B cell (primary cell): ENCODE measurements around the gene MRRF. TPM values are rescaled to one million over a fixed set of nuclear protein-coding genes. Genes with fewer than 3 reads are reported as not detected.
A peak's percentile ranks its signal among the peaks of the same experiment; 100 is the strongest.

Experiments
- ATAC-seq: fragments of 200-7000 bp; cut with Tn5 transposase; one replicate; pipeline ENCODE4 v1.10.0; 2021; ENCODE audit warnings: low read depth, mild to moderate bottlenecking, moderate number of reproducible peaks, moderate library complexity
- CTCF ChIA-PET: fragments of 350-600 bp; sonication (Branson Sonifier 250); formaldehyde crosslinking; loops from one replicate; lab custom pipeline; 2021; ENCODE audit warnings: antibody characterized with exemption, inconsistent platforms; lab: Charles Lee
- POLR2A ChIA-PET: fragments of 350-600 bp; sonication (Branson Sonifier 250); formaldehyde crosslinking; loops from one replicate; lab custom pipeline; 2021; ENCODE audit warnings: antibody characterized with exemption; lab: Charles Lee
- DNase-seq: peaks from one replicate; pipeline ENCODE4 v3.0.0; 2013
- H2AFZ ChIP-seq: 2 replicates; pipeline ENCODE4 v1.6.1; 2012; ENCODE audit warnings: mild to moderate bottlenecking, low read depth, low read length; ENCODE audit not compliant: insufficient read depth, poor library complexity, severe bottlenecking
- H3K27ac ChIP-seq, 2 donors: 1 replicate in 1 of 2; 2 replicates in 1 of 2; pipeline ENCODE4 v1.5.1; 2012 to 2013; ENCODE audit warnings: low read length in 2 of 2, mild to moderate bottlenecking in 2 of 2, moderate library complexity in 1 of 2
- H3K27me3 ChIP-seq, 4 experiments: fragments of 200-600 bp in 1 of 4; sonication (generic) in 1 of 4; replicated peaks in 1 of 4; 1 replicate in 2 of 4; 2 replicates in 2 of 4; pipeline versions ENCODE4 v1.6.1 to v1.7.0; 2013 to 2016; ENCODE audit warnings: low read length in 3 of 4, mild to moderate bottlenecking in 2 of 4, mixed read lengths in 1 of 4, moderate library complexity in 1 of 4; ENCODE audit not compliant: insufficient read depth in 4 of 4, control insufficient read depth in 3 of 4; ENCODE audit errors: control extremely low read depth in 1 of 4
- H3K36me3 ChIP-seq, 2 experiments: replicated peaks in 1 of 2; 1 replicate in 1 of 2; 2 replicates in 1 of 2; pipeline versions ENCODE4 v1.6.1 to v1.7.1; 2013; ENCODE audit warnings: low read length in 1 of 2; ENCODE audit not compliant: insufficient read depth in 2 of 2, control insufficient read depth in 1 of 2; ENCODE audit errors: control extremely low read depth in 1 of 2, extremely low read depth in 1 of 2
- H3K4me1 ChIP-seq, 2 donors: fragments of 200-600 bp in 1 of 2; sonication (generic) in 1 of 2; 1 replicate in 1 of 2; 2 replicates in 1 of 2; pipeline versions ENCODE4 v1.5.1 to v1.6.1; 2013 to 2017; ENCODE audit warnings: low read length in 2 of 2; ENCODE audit not compliant: control insufficient read depth in 2 of 2, insufficient read depth in 2 of 2
- H3K4me2 ChIP-seq: replicated peaks from 2 replicates; pipeline ENCODE3; 2012; ENCODE audit warnings: mild to moderate bottlenecking, low read depth, low read length; ENCODE audit not compliant: poor library complexity, severe bottlenecking
- H3K4me3 ChIP-seq, 5 experiments: fragments of 200-600 bp in 1 of 5; sonication (generic) in 1 of 5; 1 replicate in 3 of 5; 2 replicates in 2 of 5; pipeline versions ENCODE4 v1.5.1 to v1.7.0; 2011 to 2016; ENCODE audit warnings: low read length in 4 of 5, mild to moderate bottlenecking in 4 of 5, low read depth in 2 of 5, control low read depth in 1 of 5, moderate library complexity in 1 of 5; ENCODE audit not compliant: insufficient read depth in 1 of 5; ENCODE audit errors: control extremely low read depth in 1 of 5, extremely low read depth in 1 of 5
- H3K79me2 ChIP-seq: fragments of 200-600 bp; sonication (generic); one replicate; pipeline ENCODE4 v1.6.0; 2016; ENCODE audit warnings: low read length; ENCODE audit not compliant: control insufficient read depth, insufficient read depth
- H3K9ac ChIP-seq: fragments of 200-600 bp; sonication (generic); 2 replicates; pipeline ENCODE4 v1.6.1; 2017; ENCODE audit warnings: mild to moderate bottlenecking, low read length, moderate library complexity
- H3K9me3 ChIP-seq, 3 donors: one replicate each; pipeline versions ENCODE4 v1.6.1 to v1.7.1; 2013; ENCODE audit warnings: low read length in 2 of 3; ENCODE audit not compliant: control insufficient read depth in 2 of 3, insufficient read depth in 1 of 3; ENCODE audit errors: control extremely low read depth in 1 of 3
- H4K20me1 ChIP-seq: 2 replicates; pipeline ENCODE4 v1.6.0; 2012; ENCODE audit warnings: mild to moderate bottlenecking, low read length; ENCODE audit not compliant: insufficient read depth, control insufficient read depth, poor library complexity, severe bottlenecking
- H3K27ac Mint-ChIP-seq: one replicate; pipeline ENCODE4 v1.8.0; 2021; ENCODE audit warnings: mixed read lengths
- H3K27me3 Mint-ChIP-seq: one replicate; pipeline ENCODE4 v1.8.0; 2021; ENCODE audit warnings: mixed read lengths
- H3K4me1 Mint-ChIP-seq: one replicate; pipeline ENCODE4 v1.8.0; 2021; ENCODE audit warnings: mixed read lengths
- H3K4me3 Mint-ChIP-seq: one replicate; pipeline ENCODE4 v1.8.0; 2021; ENCODE audit warnings: mixed read lengths
- H3K9me3 Mint-ChIP-seq: one replicate; pipeline ENCODE4 v1.8.0; 2022; ENCODE audit warnings: mixed read lengths; ENCODE audit not compliant: insufficient read depth
- EZH2 ChIP-seq: IDR thresholded peaks from 2 replicates; pipeline ENCODE4 v1.6.1; 2012; ENCODE audit warnings: borderline replicate concordance, low read depth, mild to moderate bottlenecking, moderate library complexity, low read length; ENCODE audit not compliant: insufficient read depth, poor library complexity, severe bottlenecking
- WGBS: methylation state at CpG from one replicate; pipeline ENCODE4 v1.1.5; 2013; ENCODE audit warnings: missing lambda C conversion rate; ENCODE audit not compliant: insufficient coverage; 5-methylcytosine and 5-hydroxymethylcytosine counted together
- intact Hi-C: fragments of 100-400 bp; cut with micrococcal nuclease; formaldehyde crosslinking; loops from one replicate; pipeline ENCODE4 v1.10.0; 2022
- polyA plus RNA-seq: library from polyadenylated mRNA; depleted of rRNA; stranded (reverse); fragments of >200 nt; gene quantifications from 2 replicates; pipeline ENCODE4 v1.2.3, GENCODE V29; 2012
- total RNA-seq, 2 donors: library from RNA; stranded (reverse); fragments of 120-200 nt in 1 of 2; gene quantifications; 1 replicate in 1 of 2; 2 replicates in 1 of 2; pipeline versions ENCODE4 v1.2.3 to v1.2.4, GENCODE V29; 2013 to 2022
- TF ChIP-seq, protein P1 (sequence below): fragments of 200-600 bp; IDR thresholded peaks from one replicate; pipeline ENCODE4 v1.8.0; 2022; ENCODE audit warnings: antibody characterized with exemption, mild to moderate bottlenecking

Gene MRRF
- total and polyA plus RNA-seq, 2 donors (not counting 1 experiment from before 2014, with no cell fraction given): 38.6 to 44.9 TPM

DNA sequence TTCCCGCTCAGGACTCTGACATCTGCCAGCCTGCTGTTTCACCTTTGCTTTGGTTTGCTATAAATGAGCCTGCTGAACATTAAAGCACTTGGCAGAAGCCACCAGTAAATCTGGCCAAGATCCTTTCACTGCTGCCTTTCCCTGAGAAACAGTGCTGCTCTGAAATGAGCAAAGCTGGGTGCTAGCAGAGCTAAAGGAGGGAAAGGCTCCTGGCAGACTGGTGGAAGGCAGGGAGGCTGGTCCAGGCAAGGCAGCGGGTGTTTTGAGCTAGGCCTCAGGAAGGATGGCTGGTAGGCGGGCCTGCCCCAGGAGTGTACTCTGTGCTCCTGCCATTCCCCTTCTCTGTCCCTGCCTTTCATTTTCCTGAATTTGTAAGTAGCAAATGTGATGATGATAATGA lies 53.6 kb downstream of the MRRF start:
- no peak for ATAC-seq
- H3K4me3 ChIP-seq: no peak overlapping the region
- no peak for DNase-seq
- H3K79me2 ChIP-seq: no peaks in the 10 kb centered on the region
- ChIA-PET CTCF (interaction anchor here (1.3 kb wide), 1 partner anchor 220 kb away, joined by 3 read pairs; no protein-coding TSS in a partner anchor), POLR2A (no interaction called here)
- Mint-ChIP-seq H3K9me3 (no peaks in the 10 kb centered on the region), H3K4me1 (peaks cover 12% of the 10 kb centered on the region), H3K4me3 (no peak overlapping the region), H3K27me3 (no peaks in the 10 kb centered on the region), H3K27ac (peak overlapping the region; percentile 15)
- H2AFZ ChIP-seq: no peak overlapping the region
- H4K20me1 ChIP-seq: no peaks in the 10 kb centered on the region
- 100% methylated on average over 2 of the region's 3 CpGs for WGBS
- H3K9me3 ChIP-seq: peaks cover 0 to 3% (median 0%) of the 10 kb centered on the region in 3 donors
- H3K27ac ChIP-seq: no peak overlapping the region
- TF ChIP-seq, protein P1, sequence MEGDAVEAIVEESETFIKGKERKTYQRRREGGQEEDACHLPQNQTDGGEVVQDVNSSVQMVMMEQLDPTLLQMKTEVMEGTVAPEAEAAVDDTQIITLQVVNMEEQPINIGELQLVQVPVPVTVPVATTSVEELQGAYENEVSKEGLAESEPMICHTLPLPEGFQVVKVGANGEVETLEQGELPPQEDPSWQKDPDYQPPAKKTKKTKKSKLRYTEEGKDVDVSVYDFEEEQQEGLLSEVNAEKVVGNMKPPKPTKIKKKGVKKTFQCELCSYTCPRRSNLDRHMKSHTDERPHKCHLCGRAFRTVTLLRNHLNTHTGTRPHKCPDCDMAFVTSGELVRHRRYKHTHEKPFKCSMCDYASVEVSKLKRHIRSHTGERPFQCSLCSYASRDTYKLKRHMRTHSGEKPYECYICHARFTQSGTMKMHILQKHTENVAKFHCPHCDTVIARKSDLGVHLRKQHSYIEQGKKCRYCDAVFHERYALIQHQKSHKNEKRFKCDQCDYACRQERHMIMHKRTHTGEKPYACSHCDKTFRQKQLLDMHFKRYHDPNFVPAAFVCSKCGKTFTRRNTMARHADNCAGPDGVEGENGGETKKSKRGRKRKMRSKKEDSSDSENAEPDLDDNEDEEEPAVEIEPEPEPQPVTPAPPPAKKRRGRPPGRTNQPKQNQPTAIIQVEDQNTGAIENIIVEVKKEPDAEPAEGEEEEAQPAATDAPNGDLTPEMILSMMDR: no peak
- TF ChIP-seq EZH2: no peak
- H3K27me3 ChIP-seq: no peaks in the 10 kb centered on the region
- H3K4me2 ChIP-seq: no peak overlapping the region
- peaks cover 8 to 42% of the 10 kb centered on the region in 2 experiments for H3K36me3 ChIP-seq
- peaks cover 8 to 12% of the 10 kb centered on the region in 2 donors for H3K4me1 ChIP-seq
- intact Hi-C loops: no loop called here
- no peak overlapping the region for H3K9ac ChIP-seq

DNA sequence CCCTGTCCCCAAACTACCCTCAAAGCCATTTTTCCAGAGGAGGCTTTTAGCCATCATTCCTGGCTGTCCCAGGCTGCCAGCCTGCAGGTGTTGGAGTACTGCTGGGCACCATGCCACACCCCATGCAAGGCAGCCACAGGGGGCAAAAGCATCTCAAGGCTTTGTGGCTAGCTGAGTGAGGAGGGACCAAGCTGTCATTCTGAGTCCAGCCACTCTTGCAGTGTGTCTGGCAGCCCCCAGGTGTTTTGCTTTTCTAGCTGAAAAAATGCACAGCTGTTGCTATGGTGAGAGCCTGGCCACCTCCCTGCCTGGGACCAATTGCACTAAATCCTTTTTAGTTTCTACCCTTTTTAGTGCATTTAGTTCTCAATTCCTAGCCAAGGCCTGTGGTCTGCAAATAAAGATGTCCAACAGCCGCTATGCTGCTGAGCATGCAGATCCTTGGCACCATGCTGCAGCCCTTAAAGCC lies 55.8 kb downstream of the MRRF start:
- no peak overlapping the region for H3K4me3 Mint-ChIP-seq
- WGBS: 100% methylated on average over 1 of the region's 1 CpG
- H3K4me1 Mint-ChIP-seq: peaks cover 12% of the 10 kb centered on the region
- Histone ChIP-seq H3K27me3 (no peaks in the 10 kb centered on the region), H3K4me3 (no peak overlapping the region), H3K27ac (no peak overlapping the region), H4K20me1 (no peaks in the 10 kb centered on the region), H3K79me2 (no peaks in the 10 kb centered on the region), H2AFZ (no peak overlapping the region), H3K9me3 (peaks cover 0 to 3% (median 0%) of the 10 kb centered on the region in 3 donors), H3K9ac (no peak overlapping the region), H3K36me3 (peaks cover 8 to 34% of the 10 kb centered on the region in 2 experiments), H3K4me2 (no peak overlapping the region), H3K4me1 (peaks cover 8 to 12% of the 10 kb centered on the region in 2 donors)
- no peaks in the 10 kb centered on the region for H3K27me3 Mint-ChIP-seq
- no peak for ATAC-seq
- intact Hi-C loops: no loop called here
- ChIA-PET POLR2A (no interaction called here), CTCF (interaction anchor here (1.6 kb wide), 1 partner anchor 221 kb away, joined by 5 read pairs; no protein-coding TSS in a partner anchor)
- TF ChIP-seq, protein P1: no peak
- no peak for TF ChIP-seq EZH2
- no peak overlapping the region for H3K27ac Mint-ChIP-seq
- H3K9me3 Mint-ChIP-seq: no peaks in the 10 kb centered on the region
- no peak for DNase-seq
